Measurements from ENCODE around the gene FFAR1.

FFAR1 gene

GRCh38 chr19:35379992-35380391 is 32.3 kb downstream of the FFAR1 start:
- Histone ChIP-seq H3K4me2 (ENCODE audit: insufficient read depth, low read length) (no peak overlapping the region), H2AFZ (ENCODE audit: low read depth, low read length) (no peak overlapping the region), H4K20me1 (ENCODE audit: insufficient read depth, low read length) (no peaks in the 10 kb centered on the region), H3K79me2 (ENCODE audit: insufficient read depth, low read length) (no peaks in the 10 kb centered on the region), H3K4me1 (ENCODE audit: insufficient read depth, low read length) (no peaks in the 10 kb centered on the region), H3K27ac (ENCODE audit: low read length) (no peak overlapping the region), H3K9me3 (ENCODE audit: insufficient read depth, low read length, severe bottlenecking) (peaks cover 5% of the 10 kb centered on the region), H3K9ac (ENCODE audit: low read depth, low read length) (no peak overlapping the region), H3K36me3 (ENCODE audit: insufficient read depth, low read length) (no peaks in the 10 kb centered on the region), H3K4me3 (ENCODE audit: low read depth in 1 of 2, low read length in 2 of 2) (no peak overlapping the region), H3K27me3 (ENCODE audit: insufficient read depth, low read length, poor library complexity) (peaks cover 3% of the 10 kb centered on the region)
- ATAC-seq (ENCODE audit: insufficient read depth, low read depth) (no peak), DNase-seq (no peak)
- TF ChIP-seq CTCF (IDR thresholded peaks at IDR 0.05; ENCODE audit: borderline replicate concordance, extremely low read depth, low read length, poor library complexity, severe bottlenecking) (no peak), EZH2 (IDR thresholded peaks at IDR 0.05; ENCODE audit: borderline replicate concordance, low read depth, low read length, severe bottlenecking) (no peak)

GRCh38 chr19:35380450-35381124 is 32.9 kb downstream of the FFAR1 start:
- ATAC-seq (ENCODE audit: insufficient read depth, low read depth) (no peak), DNase-seq (no peak)
- Histone ChIP-seq H4K20me1 (ENCODE audit: insufficient read depth, low read length) (no peaks in the 10 kb centered on the region), H3K36me3 (ENCODE audit: insufficient read depth, low read length) (no peaks in the 10 kb centered on the region), H3K4me2 (ENCODE audit: insufficient read depth, low read length) (no peak overlapping the region), H2AFZ (ENCODE audit: low read depth, low read length) (no peak overlapping the region), H3K9ac (ENCODE audit: low read depth, low read length) (no peak overlapping the region), H3K9me3 (ENCODE audit: insufficient read depth, low read length, severe bottlenecking) (peaks cover 8% of the 10 kb centered on the region), H3K79me2 (ENCODE audit: insufficient read depth, low read length) (no peaks in the 10 kb centered on the region), H3K4me1 (ENCODE audit: insufficient read depth, low read length) (no peaks in the 10 kb centered on the region), H3K27me3 (ENCODE audit: insufficient read depth, low read length, poor library complexity) (peaks cover 3% of the 10 kb centered on the region), H3K4me3 (ENCODE audit: low read depth in 1 of 2, low read length in 2 of 2) (no peak overlapping the region), H3K27ac (ENCODE audit: low read length) (no peak overlapping the region)
- TF ChIP-seq EZH2 (IDR thresholded peaks at IDR 0.05; ENCODE audit: borderline replicate concordance, low read depth, low read length, severe bottlenecking), result no peak
- TF ChIP-seq CTCF (IDR thresholded peaks at IDR 0.05; ENCODE audit: borderline replicate concordance, extremely low read depth, low read length, poor library complexity, severe bottlenecking), result no peak

GRCh38 chr19:35381318-35381717 is 33.6 kb downstream of the FFAR1 start:
- Histone ChIP-seq H3K27me3 (ENCODE audit: insufficient read depth, low read length, poor library complexity) (peaks cover 3% of the 10 kb centered on the region), H3K79me2 (ENCODE audit: insufficient read depth, low read length) (no peaks in the 10 kb centered on the region), H3K9ac (ENCODE audit: low read depth, low read length) (no peak overlapping the region), H3K9me3 (ENCODE audit: insufficient read depth, low read length, severe bottlenecking) (peaks cover 9% of the 10 kb centered on the region), H4K20me1 (ENCODE audit: insufficient read depth, low read length) (no peaks in the 10 kb centered on the region), H3K4me2 (ENCODE audit: insufficient read depth, low read length) (no peak overlapping the region), H2AFZ (ENCODE audit: low read depth, low read length) (no peak overlapping the region), H3K4me1 (ENCODE audit: insufficient read depth, low read length) (no peaks in the 10 kb centered on the region), H3K27ac (ENCODE audit: low read length) (no peak overlapping the region), H3K4me3 (ENCODE audit: low read depth in 1 of 2, low read length in 2 of 2) (no peak overlapping the region), H3K36me3 (ENCODE audit: insufficient read depth, low read length) (no peaks in the 10 kb centered on the region)
- TF ChIP-seq EZH2 (IDR thresholded peaks at IDR 0.05; ENCODE audit: borderline replicate concordance, low read depth, low read length, severe bottlenecking), result no peak
- no peak for TF ChIP-seq CTCF (IDR thresholded peaks at IDR 0.05; ENCODE audit: borderline replicate concordance, extremely low read depth, low read length, poor library complexity, severe bottlenecking)
- no peak for DNase-seq
- no peak for ATAC-seq (ENCODE audit: insufficient read depth, low read depth)

Data from DND-41 (cell line).